GM21381 (cell line): ENCODE measurements around the gene DDB1.
"Not testable (repeated sequence)": the region's sequence is repeated elsewhere in the genome, so short reads cannot be mapped to it uniquely, and the experiment has no call there.

Experiments used
- ATAC-seq: cut with Tn5 transposase; IDR thresholded peaks from one replicate; pipeline ENCODE4 v1.9.1; 2021; ENCODE audit warnings: mild to moderate bottlenecking, moderate library complexity; ENCODE audit not compliant: unreplicated experiment

DDB1 gene

GRCh38 chr11:61273178-61274078, 59.5 kb downstream of the DDB1 start:
- no peak for ATAC-seq

- no peak for ATAC-seq
Observed at GRCh38 chr11:61272731-61273130, 60.2 kb downstream of the DDB1 start.

GRCh38 chr11:61270354-61271076, 62.4 kb downstream of the DDB1 start:
- no peak for ATAC-seq

- ATAC-seq: no peak
Observed at GRCh38 chr11:61268588-61269250, 64.2 kb downstream of the DDB1 start.

GRCh38 chr11:61267437-61267841, 65.5 kb downstream of the DDB1 start:
- no peak for ATAC-seq

GRCh38 chr11:61266602-61267001, 66.3 kb downstream of the DDB1 start:
- no peak for ATAC-seq

GRCh38 chr11:61265357-61265756, 67.5 kb downstream of the DDB1 start:
- ATAC-seq: no peak

GRCh38 chr11:61264795-61265194, 68.1 kb downstream of the DDB1 start:
- no peak for ATAC-seq

- ATAC-seq: no peak
Observed at GRCh38 chr11:61264371-61264770, 68.5 kb downstream of the DDB1 start.

GRCh38 chr11:61259363-61259762, 73.5 kb downstream of the DDB1 start:
- no peak for ATAC-seq

- ATAC-seq: no peak
Observed at GRCh38 chr11:61258546-61258945, 74.4 kb downstream of the DDB1 start.

- no peak for ATAC-seq
Observed at GRCh38 chr11:61256710-61257482, 76.0 kb downstream of the DDB1 start.

- ATAC-seq: no peak
Observed at GRCh38 chr11:61254403-61255025, 78.4 kb downstream of the DDB1 start.

- ATAC-seq: not testable (repeated sequence)
Observed at GRCh38 chr11:61252332-61252731, 80.6 kb downstream of the DDB1 start.

GRCh38 chr11:61250796-61251765, 81.8 kb downstream of the DDB1 start:
- not testable (repeated sequence) for ATAC-seq
